ENCODE measurements around the gene ZFAND3.
"Not testable (repeated sequence)": the region's sequence is repeated elsewhere in the genome, so short reads cannot be mapped to it uniquely, and the experiment has no call there.

Gene ZFAND3

DNA sequence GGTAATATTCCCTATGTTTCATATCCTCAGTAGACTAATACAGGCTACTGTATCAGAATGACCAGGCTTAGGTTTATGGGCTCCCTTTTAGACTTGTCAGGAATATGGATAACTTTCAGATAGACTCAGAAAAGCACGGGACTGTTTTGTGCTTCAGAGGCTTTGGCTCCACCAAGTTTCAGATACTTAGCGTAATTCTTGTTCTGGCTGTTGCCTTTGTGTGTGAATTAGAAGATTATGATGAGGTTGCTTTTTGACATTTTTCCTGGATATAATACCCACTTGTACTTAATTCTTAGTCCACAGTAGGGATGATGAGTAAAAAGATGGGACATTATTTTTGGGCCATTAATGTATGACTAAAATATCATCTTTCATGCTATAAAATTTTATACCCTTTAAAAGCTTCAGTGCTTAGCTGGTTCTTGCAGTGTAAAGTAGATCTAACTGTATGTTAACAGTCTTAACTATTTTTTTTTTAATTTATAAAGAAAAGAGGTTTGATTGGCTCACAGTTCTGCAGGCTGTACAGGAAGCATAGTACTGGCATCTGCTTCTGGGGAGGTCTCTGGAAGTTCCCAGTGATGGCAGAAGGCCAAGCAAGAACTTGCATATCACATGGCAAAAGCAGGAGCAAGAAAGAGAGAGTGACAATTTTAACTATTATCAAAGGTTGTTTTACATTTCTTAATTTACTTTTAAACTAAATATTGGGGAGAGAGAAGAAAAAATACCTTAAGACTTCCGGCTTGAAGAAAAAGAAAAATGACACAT is 120.7 kb downstream of the ZFAND3 start:
- DNase-seq = no peak

DNA sequence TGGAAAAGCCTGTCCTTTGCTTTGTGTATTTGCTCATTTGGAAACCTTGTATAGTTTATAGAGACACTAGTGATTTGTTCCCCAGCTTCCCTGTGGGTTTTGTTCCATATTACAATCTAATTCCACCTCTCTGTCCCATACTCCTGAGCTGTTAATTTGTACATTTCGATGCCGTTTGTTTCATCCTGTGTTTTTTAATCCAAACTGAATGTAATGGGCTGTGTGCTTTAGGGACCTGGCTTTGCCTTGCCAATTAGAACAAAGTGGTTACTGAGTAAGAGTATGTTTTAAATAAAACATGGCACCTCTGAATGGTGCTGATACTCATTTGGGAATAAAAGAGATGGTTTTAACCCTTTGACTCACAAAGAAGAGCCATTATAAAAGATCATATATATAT is 122.3 kb downstream of the ZFAND3 start:
- no peak for DNase-seq

DNA sequence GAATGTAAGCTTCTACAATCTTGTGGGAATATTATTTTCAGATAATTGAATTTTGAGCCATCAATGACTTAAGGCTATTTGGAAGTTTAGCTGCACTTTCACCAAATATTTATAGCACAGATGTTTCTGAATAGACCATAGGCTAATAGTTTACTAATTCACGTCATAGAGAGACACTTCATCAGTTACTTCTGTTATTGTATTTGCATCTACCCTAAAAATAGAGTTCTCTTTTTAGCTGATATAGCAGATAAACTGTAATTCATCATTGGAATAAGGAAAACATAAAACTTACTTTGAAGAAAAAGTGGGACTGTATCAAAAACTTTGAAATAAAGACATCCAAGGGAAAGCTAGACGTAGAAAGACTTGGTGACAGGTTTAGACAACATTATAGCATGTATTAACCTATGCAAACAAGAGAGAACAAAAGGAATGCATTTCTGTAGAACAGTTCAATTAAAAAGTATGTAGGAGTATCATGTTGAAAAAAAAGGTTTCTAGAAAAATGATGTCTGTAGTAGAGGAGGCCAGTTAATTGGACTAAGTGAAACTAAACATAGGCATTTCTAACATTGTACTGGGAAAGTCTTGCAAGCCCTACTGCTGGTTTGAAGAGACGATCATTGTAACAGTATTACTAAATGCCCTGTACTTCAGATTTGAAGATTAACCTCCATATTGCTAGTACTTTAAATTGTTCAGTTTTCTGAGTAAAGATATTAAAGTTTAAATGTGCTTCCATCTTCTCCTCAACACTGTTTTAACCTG is 123.3 kb downstream of the ZFAND3 start:
- DNase-seq = no peak

DNA sequence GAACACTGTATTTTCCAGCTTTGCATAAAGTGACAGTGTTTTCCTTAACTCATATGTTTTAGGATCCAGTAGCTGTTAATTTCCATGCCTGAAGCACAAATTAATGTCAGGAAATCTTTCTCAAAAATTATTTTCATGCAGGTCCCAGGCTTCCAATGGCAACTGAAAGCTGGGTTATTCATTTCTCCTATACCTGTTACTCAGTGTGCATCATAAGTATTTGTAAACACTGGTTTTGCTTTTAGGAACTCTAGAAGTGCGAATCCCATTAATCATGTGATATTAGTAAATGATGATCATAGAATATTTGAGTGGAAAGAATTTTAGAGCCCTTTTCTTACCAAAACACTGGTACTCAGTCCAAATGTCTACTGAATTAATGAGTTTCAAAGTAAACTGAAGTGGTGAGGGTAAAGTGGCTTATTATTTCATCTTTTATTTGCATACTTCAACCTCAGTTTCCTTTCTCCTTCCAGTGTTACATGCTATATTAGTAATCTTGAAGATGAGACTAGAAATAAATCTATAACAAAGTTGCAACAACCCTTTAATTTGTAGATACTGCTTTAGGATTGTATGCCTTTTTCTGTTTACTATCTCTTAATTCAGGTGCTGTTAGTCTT is 124.0 kb downstream of the ZFAND3 start:
- DNase-seq = no peak

DNA sequence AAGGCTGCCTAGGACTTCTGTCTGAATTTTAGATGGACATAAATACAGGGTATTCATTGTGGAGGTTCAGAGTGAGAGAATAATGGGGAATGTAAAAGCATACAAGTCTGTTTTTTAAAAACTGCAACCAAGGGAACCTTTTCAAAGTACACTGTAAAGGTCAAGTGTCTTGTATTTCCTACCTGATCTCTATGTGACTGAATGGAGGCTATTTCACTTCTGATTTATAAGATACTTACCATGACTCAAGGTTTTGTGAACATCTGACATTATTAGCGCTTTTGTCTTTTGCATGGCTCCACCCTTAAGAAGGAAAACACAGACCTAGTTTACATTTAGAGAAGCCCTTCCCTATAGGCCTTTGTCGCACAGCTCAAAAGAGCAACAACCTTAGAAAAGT is 126.5 kb downstream of the ZFAND3 start:
- no peak for DNase-seq

DNA sequence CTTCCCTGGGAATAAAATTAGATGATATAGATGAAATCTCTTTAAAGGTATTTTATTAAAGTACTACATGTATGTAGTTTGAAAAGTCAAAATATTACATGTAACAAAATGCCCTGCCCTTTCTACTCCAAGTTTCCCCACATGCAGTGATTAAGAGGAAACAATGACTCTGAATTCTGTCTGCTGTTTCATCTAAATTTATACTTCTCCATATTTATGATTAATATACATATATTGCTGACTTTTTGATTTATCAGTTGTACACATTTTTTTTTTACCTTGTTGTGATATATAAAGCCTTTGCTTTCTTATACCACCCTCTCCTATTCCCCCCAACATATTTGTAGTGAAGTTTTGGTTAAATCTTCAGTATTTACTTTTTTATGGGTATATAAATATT is 127.9 kb downstream of the ZFAND3 start:
- DNase-seq = no peak

DNA sequence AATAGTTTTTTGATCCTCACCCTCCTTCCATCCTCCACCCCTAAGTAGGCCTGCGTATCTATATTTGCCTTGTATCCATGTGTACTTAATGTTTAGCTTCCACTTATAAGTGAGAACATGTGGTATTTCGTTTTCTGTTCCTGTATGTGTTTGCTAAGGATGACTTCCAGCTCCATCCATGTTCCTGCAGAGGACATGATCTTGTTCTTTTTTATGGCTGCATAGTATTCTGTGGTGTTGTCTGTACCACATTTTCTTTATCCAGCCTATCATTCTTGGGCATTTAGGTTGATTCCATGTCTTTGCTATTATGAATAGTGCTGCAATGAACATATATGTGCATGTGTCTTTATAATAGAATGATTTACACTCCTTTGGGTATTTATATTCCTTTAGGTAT is 129.1 kb downstream of the ZFAND3 start:
- not testable (repeated sequence) for DNase-seq

DNA sequence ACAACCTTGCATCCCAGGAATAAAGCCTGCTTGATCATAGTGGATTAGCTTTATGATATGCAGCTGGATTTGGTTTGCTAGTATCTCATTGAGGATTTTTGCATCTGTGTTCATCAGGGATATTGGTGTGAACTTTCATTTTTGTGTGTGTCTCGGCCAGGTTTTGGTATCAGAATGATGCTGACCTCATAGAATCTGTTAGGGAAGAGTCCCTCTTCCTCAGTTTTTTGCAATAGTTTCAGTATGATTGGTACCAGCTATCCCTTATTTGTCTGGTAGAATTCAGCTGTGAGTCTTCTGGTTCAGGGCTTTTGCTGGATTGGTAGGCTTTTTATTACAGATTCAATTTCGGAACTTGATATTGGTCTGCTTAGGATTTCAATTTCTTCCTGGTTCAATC is 132.5 kb downstream of the ZFAND3 start:
- DNase-seq = no peak

DNA sequence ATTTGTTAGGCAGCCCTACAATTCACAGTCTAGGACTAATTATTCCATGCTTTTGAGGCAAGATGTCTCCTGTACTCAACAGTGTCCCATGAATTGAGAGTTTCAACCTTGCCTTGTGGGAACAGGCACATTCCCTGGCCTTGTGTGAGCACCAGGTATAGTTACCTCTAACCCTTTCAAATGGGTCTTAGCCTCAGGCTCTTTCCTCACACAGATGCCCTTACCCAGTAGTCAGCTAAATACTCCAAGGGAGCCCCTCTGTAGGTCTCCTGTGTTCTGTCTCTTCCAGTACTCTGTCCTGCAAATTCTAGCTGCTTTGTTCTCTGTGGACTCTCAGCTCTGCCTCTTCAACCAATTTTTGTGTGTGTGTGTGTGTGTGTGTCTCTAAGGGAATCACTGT is 135.3 kb downstream of the ZFAND3 start:
- no peak for DNase-seq

DNA sequence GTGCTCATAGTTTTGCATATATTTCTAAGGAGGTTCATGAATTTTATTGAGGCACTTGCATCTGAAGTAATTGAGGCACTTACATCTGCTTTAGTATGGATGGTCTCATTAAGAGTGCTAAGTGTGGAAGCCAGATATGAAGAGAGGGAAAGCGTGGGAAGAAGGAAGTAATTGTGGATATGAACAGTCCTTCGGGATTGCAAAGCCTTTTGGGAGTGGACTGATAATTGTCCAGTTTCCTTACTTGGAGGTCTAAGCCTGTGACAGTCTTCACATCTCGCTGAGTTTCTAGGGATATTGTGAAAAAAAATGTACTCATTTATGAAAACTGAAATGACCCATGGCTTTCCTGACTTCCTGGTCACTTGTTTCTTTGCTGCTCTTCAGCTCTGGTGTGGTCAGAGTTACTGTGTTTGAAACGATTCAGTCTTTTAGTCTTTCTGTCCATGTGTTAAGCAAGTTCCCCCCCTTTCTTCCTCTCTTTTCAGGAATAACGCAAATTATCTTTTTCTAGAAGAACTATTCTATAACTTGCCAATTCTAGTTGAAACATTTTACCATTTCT is 137.3 kb downstream of the ZFAND3 start:
- DNase-seq = no peak

DNA sequence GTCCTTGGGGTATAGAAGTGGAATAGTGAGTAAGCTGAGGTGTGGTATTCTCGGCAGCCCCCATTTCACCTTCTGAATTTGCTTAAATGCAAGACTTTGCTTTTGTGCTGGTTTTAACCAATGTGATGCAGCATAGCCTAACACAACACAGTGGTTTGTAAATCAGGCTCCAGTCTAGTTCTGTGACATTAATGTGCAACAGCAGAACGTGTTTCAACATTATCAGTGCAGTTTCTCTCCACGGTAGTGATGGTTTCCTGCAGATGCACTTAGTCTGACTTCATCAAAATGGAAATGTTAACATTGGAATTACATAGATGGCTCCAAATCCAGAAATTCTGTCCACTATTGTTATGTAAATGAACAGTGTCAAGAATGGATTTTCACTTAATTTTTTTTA is 139.5 kb downstream of the ZFAND3 start:
- DNase-seq = no peak

DNA sequence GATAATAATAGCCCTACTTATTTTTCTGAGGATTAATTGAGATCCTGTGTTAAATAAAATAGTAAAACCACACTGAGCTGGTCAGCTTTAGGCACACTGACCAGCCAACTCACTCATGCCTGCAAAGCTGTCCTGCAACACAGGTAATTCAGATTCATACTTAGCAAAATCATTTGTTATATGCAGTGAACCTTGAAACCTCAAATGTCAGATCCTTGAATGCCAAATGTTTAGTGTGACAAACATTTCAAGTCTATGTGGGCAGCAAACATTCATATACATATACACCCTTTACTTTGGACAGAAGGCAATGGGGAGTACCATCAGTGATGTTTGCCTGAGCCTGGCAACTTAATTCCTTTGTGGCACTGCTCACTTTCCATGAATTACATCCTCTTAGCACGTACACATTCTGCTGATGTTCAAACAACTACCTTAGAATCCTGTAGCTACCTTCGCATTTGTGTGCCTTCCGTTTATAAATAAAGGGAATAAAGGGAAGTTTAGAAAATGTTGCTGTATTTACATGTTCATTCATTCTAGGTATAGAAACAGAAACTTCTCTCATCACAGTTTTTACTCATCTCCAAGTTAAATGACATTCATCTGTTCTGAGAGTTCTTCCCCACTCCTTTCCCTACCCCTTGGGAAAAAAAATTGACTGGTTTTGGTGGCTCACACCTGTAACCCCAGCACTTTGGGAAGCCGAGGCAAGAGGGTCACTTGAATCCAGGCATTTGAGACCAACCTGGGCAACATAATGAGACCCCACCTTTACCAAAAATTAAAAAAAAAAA is 140.8 kb downstream of the ZFAND3 start:
- no peak for DNase-seq

DNA sequence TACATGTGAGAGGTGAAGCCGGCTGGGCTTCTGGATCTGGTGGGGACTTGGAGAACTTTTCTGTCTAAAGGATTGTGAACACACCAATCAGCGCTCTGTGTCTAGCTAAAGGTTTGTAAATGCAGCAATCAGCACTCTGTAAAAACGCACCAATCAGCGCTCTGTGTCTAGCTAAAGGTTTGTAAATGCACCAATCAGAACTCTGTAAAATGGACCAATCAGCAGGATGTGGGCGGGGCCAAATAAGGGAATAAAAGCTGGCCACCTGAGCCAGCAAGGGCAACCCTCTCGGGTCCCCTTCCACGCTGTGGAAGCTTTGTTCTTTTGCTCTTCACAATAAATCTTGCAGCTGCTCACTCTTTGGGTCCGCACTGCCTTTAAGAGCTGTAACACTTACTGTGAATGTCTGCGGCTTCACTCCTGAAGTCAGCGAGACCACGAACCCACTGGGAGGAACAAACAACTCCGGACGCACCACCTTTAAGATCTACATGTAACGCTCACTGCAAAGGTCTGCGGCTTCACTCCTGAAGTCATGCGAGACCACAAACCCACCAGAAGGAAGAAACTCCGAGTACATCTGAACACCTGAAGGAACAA is 143.1 kb downstream of the ZFAND3 start:
- DNase-seq = not testable (repeated sequence)

DNA sequence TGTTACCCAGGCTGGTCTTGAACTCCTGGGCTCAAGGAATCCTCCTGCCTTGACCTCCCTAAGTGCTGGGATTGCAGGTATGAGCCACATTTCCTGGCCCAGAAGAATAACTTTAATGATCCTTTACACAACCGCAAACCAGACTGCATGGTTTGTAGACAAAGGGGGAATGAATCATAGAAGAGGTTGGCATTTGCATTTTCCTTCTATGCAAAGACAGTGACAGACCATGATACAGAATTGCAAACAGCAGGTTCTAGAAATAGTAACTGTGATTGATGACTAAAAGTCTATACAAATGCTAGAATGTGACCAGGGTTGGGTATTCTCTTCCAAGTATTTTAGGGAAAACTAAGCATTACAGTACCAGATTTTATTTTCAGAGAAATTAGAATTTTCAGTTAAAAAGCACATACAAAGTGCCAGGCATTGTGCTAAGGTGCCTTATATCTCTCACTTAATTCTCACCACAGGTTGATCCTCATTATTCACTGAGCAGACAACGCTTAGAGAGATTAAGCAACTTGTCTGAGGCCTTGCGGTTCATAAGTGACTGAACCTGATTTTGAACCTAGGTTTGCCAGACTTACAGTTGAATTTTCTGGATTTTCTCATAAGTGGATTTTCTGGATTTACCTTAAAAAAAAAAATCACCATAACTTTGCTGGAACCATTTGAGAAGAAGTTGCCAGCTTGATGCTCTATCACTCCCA is 146.6 kb downstream of the ZFAND3 start:
- DNase-seq = no peak

DNA sequence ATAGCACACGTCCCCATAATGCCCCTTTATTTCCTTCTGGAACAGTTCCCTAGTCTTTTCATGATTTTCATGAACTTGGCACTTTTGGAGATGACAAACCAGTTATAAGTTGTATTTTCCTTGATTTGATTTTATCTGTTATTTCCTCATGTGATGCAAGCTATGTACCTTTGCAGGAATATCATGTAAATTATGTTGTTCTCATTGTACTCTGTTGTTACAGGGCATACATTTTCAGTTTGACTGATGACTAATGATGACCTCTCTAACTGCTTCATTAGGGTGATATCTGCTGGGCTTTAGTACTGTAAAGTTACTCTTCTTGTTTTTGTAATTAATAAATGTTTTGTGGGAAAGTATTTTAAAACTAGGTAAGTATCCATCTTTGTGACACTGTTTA is 147.3 kb downstream of the ZFAND3 start:
- no peak for DNase-seq

DNA sequence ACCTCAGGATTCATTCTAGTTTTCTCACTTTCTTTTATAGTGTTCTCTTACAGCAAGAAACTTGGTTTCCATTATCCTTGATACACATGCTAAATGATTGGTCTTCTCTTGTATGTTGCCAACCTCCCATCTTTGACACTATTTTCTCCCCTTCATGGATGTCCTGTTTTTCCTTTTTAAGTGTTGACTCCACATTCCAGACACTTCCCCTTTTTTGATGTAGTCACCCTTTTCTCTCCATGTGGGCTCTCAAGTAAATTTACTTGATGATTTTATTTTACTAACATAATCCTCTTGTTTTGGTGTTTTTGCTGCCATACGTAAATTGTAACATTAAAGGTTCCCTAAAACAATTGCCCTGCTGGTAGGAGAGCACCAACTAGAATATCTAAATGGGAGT is 148.1 kb downstream of the ZFAND3 start:
- DNase-seq = no peak

DNA sequence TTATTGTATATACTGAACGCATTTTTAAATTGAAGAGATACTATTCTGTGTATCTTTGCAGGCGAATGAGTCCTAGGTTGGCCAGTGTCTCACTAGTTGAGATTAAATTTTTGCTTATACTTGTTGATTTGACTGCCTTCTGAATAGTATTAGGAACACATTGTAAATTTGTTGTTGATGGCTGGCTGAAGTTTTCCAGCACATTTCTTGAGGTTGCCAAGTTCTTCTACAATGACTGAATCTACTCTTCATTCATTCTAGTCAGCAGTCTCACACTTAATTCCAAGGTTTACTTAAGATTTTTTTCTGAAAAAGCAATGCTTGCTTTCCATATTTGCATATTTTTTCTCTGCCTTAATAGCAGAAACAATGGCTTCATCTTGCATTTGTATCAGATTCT is 151.7 kb downstream of the ZFAND3 start:
- no peak for DNase-seq

DNA sequence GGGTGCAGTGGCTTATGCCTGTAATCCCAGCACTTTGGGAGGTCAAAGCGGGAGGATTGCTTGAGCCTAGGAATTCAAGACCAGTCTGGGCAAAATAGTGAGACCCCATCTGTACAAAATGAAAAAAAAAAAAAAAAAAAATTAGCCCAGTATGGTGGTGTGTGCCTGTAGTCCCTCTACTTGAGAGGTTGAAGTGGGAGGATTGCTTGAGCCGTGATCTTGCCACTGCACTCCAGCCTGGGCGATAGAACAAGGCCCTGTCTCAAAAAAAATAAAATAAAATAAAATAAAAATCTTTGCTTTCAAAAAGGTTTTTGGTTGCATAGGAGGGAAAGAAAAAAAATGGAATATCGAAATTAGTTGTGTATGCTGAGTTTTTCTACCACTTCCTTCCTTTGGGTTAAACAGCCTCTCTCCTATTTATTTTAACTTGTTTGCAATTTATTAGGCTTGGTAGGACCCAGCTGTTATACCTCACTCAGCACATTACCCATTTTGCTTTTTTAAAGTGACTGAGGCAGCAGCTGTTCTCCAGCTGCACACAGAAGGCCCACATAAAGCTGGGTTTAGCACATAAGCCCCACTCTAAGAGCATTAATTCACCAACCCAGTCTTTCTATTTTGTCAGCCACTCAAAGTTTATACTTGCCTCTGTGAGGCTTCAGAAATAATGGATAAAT is 152.3 kb downstream of the ZFAND3 start:
- DNase-seq = no peak

DNA sequence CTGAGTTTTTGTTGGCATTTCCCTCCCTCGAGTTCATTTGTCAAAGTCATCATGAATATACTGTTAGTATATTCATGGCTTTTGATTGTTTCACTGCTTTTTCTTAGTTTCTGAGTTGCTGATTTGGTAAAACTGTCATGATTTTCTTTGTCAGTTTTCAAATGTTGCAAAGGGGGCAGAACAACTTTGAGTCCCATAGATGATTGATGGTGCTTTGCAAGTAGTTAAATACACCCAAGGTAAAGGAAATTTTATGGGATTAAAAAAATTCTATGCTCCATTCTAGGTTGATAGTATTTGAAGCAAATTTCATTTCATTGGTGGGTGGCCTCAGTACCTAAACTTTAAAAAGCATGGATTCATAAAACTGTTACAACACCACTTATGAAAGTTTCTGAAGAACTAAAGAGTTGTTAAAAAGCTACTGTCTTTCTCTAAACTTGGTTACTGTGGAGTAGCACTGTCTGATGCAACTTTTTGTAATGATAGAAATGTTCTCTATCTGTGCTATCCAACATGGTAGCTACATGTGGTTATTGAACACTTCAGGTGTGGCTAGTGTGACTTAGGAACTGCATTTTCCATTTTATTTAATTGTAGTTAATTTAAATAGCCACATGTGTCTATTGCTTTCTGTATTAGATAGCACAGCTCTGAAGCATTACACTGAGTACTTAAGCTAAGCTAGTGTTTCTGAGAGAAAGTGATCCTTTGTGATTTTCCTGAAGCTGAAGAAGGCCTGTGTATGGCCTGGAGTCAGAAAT is 153.6 kb downstream of the ZFAND3 start:
- no peak for DNase-seq

DNA sequence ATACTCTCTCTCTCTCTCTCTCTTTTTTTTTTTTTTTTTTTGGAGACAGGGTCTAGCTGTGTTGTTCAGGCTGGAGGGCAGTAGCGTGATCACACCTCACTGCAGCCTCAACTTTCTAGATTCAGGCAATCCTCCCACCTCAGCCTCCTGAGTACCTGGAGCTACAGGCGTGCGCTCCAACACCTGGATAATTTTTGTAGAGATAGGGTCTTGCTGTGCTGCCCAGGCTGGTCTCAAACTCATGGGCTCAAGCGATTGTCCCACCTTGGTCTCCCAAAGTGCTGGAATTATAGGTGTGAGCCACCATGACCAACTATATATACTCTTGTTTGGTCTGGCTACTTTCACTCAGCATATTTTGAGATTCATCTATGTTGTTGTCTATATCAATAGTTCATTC is 154.9 kb downstream of the ZFAND3 start:
- no peak for DNase-seq

Data from stimulated activated CD4-positive, alpha-beta T cell treated with anti-CD3 and anti-CD28 coated beads, Interleukin-4, amount 100 ng/mL, for 24 hours (primary cell).